ENCODE data around the gene COQ10A. TPM values are rescaled to one million over a fixed set of nuclear protein-coding genes. Genes with fewer than 3 reads are reported as not detected.
"Not testable (repeated sequence)": the region's sequence is repeated elsewhere in the genome, so short reads cannot be mapped to it uniquely, and the experiment has no call there.

COQ10A gene
- polyA plus RNA-seq, 10 donors = 13.8 to 34.9 (median 18.4) TPM

DNA sequence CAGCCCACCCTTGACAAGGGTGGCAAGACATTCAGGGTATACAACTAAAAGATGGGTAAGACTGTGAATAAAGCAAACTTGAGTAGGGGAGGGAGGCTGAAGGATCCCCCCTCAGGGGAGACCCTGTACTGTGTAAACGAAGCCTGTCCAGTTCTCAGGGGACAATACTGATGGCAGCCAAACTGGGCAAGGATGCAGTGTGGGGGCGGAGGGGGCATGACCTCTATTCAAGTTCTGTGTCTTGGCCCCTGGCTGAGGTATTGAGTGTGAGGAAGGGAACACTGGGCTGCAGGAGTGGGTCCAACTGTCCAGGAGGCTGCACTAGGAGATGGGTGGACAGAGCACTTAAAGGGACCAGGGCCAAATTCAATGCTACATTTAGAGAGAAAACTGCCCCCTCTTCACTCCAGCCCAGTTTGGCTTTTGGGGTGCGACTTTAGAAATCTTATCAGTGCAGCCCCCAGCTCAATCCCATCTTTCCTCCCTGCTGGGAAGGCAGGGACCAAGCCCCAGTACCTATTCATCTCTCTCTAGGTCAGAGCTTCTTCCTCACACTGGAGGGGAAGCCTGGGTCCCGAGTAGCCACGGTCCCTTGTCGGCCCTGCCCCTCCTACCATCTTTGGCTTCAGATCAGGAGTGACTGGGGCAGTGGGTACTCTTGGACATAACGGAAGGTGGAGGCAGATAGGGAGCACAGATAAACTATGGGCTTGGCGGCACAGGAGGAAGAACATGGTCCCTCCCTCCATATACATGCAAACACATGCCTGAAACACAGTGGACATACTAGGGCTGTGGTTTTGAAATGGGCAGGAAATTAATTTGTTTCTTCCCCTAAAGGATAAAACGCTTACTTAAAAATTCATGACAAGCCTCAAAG is 25.1 kb upstream of the COQ10A start:
- no peak for DNase-seq

DNA sequence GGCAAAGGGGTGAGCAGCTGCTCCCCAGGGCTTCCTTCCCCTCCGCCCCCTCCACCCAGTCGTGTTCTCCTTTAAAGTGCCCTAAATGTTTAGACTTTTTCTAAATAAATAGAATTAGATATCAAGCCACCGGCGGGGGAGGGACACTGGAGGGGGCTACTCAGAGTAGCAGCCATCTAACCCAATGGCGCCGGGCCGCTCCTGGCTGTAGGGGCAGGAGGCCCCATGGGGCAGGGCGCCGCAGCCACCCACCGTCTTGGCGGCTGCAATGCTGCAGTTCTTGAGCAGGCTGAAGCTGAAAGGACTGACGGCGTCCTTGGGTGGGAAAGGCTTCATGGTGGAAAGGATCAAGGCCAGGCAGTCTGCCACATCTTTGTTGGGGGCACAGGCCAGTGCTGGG is 23.8 kb upstream of the COQ10A start:
- DNase-seq = no peak

GRCh38 chr12:56243731-56244181 is 23.0 kb upstream of the COQ10A start:
- no peak for DNase-seq

DNA sequence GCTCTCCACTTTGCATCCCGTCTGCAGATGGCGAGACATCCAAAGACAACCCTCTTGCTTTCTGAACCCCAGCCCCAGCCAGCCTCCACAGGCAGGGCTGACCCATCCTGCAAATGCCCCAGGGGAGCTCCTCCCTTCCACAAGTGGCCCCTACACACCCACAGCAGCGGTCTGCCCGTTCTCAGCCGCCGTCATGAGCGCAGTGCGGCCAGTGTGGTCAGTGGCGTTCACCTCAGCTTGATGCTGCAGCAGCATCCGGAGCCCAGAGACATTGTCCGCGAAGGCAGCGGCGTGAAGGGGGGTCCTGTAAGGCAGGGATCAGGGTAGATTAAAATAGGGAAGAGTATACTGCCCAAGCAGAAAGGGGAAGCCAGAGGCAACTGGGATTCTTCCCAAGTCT is 22.2 kb upstream of the COQ10A start:
- DNase-seq = no peak

DNA sequence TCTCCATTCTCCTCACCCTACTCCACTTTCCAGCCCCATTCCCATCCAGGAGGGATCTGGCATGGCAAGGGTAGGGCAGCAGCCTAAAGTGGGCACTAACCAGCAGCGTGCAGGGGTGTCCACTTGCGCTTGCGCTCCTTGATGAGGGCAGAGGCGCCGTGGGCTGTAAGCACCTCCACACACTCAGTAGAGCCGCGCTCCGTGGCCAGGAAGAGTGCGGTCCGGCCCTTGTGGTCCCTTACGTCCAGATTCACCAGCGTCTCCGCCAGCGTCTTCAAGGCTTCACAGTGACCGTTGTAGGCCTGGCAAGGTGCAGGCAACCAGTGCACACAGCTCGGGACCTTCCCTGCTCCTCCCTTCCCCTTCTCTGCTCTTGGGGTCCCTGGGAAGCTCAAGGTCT is 18.8 kb upstream of the COQ10A start:
- DNase-seq = no peak

- no peak for DNase-seq
Measured at GRCh38 chr12:56248711-56249110, 18.0 kb upstream of the COQ10A start.

DNA sequence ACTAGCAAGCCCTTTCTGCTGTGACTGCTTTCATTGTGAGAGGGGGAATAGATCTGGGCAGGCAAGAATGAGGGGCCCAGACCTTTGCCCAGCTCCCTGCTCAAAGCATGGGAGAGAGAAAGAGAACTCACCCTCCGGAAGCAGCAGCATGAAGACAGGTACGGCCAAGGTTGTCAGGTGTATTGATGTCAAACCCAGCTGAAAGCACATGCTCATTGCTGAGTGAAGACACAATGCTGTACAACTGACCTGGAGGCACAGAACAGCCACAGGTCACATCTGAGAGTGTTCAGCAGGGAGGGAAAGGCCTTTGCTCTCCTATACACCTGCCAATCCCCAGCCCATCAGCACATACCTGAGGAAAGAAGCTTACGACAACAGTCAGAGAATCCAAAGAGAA is 14.1 kb upstream of the COQ10A start:
- DNase-seq = no peak

DNA sequence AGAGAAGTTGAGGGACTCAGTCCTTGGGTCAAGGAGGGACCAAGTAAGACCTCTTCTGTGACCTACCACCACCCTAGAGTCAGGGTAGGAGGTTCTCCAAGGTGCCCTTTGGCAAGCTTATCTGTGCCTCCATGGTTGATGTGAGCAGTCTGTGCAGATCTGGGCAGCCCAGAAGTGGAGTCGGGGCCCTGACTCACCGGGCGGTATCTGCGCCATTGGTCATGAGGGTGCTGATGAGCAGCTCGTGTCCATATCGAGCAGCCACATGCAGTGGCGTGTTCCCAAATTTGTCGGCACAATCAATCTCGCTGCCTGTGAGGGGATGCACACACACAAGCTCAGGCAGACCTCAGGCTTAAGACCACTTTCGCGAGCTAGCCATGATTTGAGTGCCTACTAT is 13.7 kb upstream of the COQ10A start:
- no peak for DNase-seq

DNA sequence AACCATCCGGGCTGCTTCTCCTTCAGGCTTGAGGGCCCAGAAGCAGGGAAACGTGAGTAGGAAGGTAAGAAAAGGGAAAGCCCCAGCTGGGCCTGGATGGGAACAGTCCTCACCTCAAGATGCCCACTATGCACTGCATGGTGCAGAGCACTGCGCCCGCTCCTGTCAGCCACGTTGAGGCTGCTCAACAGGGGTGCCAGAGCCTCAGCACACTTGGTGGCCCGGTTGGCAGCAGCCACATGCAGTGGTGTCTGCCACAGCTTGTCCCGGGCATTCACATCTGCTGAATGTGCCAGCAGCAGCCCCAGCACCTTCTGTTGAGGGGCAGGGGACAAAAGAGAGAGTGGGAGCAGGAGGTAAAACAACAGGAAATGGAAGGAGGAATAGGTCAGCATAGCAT is 11.1 kb upstream of the COQ10A start:
- no peak for DNase-seq

DNA sequence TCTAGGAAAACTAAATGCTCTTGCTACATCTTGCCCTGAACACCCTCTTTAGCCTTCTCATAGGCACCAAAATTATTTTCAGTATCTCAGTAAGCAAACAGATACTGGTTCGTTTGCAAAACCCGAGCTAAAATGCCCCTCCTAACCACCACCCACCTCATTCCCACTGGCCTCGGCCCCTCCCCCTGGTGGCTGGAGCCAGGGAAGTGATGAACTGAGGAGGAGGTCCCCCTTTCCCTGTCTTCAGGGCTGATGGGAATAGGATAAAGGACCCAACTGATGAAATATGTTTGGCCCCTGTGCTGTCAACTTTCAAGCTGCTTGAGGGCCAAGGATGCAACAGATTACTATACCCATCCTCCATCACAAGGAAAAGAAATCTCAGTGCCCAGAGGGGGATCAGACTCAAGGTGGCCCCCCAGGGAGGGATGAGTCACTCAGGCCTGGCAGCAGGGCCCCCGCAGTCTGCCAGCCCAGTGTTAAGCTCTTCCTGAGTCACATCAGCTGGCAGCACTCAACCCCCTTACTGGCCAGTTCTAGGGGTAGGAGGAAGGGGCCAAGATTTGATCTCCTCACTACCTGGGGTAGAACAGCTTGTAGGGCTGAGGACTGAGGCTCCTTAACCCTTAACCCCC is 10.3 kb upstream of the COQ10A start:
- no peak for DNase-seq

- DNase-seq = no peak
Measured at GRCh38 chr12:56257071-56257470, 9.7 kb upstream of the COQ10A start.

- peak in 2 of 3 donors; percentile 16 to 60 for DNase-seq
Measured at GRCh38 chr12:56257491-56258067, 9.2 kb upstream of the COQ10A start.

DNA sequence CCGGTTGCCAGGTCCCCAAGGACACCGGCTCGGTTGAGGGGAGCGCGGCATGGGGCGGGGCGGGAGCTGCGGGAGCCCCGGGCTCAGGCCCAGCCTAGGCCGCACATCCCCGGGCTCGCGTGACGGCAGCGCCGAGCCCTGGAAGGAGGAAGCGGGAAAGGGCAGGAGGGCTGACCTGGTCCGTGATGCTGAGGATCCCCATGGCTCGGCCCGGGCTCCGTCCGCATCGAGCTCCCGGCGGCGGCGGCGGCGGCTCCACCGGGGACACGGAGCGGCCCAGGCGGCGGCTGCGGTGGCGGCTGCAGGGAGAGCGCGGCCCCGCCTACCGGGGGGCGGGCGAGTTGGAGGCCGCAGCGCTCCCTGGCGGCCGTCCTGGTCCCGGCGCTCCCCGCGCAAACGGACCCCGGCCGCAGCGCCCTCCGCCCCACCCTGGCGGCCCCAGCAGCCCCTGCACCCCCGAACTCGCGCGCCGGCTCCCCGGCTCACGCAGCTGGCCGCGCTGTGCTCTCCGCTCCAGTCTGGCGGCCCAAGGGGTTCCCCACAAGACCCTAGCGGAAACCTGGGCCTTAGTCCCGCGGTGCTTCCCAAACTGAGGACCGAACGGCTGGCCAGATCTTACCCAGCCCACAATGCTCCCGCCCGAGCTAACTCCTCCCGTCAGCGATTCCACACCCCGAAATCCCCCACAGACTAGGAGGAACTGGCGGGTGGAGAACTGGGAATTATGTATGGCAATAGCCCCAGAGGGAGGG is 8.5 kb upstream of the COQ10A start, which contains the start of gene ANKRD52:
ANKRD52 (minus strand) TSS at position 317 of the 752 bp plus-strand sequence; CDS start at position 202, 115 bp downstream.
- peak; percentile 77 to 96 (median 91) for DNase-seq

- DNase-seq = no peak
Measured at GRCh38 chr12:56258820-56259183, 7.9 kb upstream of the COQ10A start.

- no peak for DNase-seq
Measured at GRCh38 chr12:56260380-56260779, 6.4 kb upstream of the COQ10A start.

- no peak for DNase-seq
Measured at GRCh38 chr12:56260921-56261320, 5.8 kb upstream of the COQ10A start.

DNA sequence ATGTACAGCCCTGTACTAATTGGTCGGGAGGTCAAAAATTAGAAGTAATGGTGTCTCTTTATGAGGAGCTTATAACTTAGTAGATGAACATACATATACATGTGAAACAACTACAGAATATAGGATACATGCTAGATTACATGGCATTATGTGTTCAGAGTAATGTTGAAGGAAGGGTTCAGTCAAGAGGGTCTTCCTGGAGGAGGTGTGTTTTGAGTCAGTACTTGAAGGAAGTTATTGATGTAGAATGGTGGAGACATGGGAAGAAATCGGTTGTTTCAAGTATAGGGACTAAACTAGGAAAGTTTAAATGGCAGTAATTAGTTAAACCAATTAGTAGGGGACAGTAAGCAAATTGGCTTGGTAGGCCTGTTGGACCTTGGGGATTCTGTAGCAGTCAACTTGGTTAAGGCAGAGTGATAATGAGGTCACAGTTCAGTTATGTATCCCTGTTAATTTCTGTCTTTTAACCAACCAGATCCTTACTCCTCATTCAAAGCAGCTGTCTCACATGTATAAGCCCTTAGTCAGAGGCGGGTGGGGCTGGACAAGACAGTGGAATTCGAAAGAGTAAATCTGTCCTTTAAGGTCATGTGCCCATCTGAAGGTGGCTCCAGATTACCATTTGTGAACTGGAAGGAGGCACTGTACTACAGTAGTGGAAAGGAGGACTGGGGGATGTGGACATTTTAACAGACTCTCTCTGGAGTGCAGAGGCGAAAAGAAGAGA is 5.1 kb upstream of the COQ10A start:
- peak in 1 of 3 donors; percentile 71 for DNase-seq

DNA sequence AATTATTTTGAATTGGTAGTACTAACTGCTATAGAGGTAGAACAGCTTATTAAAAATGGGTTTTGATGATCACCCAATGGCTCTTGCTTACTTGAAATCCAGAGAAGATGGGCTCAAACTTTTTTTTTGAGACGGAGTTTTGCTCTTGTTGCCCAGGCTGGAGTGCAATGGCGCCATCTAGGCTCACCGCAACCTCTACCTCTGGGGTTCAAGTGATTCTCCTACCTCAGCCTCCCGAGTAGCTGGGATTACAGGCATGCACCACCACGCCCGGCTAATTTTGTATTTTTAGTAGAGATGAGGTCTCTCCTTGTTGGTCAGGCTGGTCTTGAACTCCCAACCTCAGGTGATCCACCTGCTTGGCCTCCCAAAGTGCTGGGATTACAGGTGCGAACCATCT is 3.8 kb upstream of the COQ10A start:
- DNase-seq = not testable (repeated sequence)

DNA sequence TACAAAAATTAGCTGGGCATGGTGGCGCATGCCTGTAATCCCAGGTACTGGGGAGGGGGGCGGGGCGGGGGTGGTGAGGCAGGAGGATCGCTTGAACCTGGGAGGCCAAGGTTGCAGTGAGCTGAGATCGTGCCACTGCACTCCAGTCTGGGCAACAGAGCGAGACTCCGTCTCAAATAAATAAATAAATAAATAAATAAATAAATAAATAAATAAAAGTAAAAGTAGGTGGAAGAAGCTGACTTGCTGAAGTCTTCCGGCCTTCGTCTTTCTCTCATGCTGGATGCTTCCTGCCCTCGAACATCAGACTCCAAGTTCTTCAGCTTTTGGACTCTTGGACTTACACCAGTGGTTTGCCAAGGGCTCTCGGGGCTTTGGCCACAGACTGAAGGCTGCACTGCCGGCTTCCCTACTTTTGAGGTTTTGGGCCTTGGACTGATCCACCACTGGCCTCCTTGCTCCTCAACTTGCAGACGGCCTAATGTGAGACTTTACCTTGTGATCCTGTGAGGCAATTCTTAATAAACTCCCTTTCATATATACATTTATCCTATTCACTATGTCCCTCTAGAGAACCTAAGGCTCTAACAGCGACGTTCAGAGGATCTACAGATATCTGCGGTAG is 562 bp upstream of the COQ10A start:
- not testable (repeated sequence) for DNase-seq

- no peak for DNase-seq
Measured at GRCh38 chr12:56267443-56268071, 815 bp downstream of the COQ10A start.

Data from muscle of back (tissue), 11 donors.